Stimulated activated CD8-positive, alpha-beta memory T cell treated with anti-CD3 and anti-CD28 coated beads, Interleukin-15, amount 100 ng/mL, for 48 hours (primary cell): ENCODE results near the gene DCTN2.
"Not testable (repeated sequence)": the region's sequence is repeated elsewhere in the genome, so short reads cannot be mapped to it uniquely, and the experiment has no call there.

Experiments used
- DNase-seq, 2 donors: peaks; one replicate each; pipeline ENCODE4 v3.0.0-alpha.2; 2020; ENCODE audit warnings: low read depth in 2 of 2

DCTN2 gene

DNA sequence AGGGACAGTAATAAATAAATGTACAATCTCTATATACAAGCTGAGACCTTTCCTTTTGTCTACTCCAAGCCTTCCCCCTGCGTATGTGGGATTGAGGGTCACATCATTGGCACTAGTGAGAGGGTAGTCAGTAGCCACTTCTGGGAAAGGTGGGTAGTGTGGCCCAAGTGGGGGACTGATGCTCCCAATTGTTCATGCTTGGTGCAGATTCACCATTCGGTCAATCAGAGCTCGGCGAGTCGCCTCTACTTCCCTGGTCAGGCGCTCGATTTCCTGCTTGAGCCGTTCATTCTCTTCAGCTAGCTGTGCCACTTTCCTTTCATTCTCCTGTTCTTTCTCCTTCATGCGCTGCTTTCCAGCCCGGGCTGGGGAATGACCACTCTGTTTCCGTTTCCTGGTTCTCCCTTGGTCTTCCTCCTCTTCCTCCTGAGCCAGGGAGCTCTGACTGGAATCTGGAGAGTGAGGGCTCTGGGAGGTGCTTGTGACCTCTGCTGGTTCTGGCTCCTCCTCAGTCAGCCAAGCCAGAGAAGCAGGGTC lies 30.3 kb downstream of the DCTN2 start:
- DNase-seq = no peak

DNA sequence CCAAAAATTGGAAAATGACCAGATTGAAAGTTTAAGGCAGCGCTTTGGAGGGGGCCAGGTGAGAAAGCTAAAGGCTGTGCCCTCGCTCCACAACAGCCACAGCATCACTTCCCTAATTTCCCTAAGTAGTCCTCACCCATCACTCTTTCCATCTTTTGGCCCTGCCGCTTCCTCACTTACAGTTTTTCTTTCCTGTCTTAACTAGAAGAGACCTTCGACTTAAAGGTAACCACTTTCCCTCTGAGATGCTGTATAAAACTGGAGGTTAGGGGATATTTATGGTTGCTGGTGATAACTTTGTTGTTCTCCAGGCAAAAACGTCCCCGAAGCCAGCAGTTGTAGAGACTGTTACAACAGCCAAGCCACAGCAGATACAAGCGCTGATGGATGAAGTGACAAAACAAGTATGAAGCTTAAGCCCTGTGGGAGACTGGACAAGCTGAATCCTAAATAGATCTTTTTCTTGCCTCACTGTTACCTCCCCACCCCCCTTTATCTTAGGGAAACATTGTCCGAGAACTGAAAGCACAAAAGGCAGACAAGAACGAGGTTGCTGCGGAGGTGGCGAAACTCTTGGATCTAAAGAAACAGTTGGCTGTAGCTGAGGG lies 31.0 kb downstream of the DCTN2 start:
- DNase-seq = no peak

DNA sequence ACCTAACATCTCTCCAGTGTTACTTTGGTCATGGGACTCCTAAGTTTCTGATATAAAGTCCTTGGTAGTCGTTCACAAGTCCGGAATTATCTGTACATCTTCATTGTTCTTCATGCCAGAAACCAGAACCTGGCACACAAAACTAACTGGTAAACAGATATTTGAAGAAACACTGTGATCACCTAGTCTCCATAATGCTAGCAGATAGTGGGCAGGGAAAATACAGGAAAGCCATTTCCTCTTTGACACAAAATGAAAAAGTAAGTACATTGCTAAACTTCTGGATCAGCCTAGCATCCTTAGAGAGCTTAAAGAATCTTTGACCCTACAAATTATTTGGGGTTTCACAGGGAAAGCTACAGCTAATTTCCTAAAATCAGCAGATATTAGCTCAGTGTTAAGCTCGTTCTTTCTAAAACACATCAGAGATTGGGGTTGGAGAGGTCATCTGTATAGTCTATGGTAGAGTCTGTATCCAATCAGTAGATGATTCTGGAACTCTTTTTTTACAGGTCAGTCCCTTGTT lies 31.5 kb downstream of the DCTN2 start:
- DNase-seq = no peak

DNA sequence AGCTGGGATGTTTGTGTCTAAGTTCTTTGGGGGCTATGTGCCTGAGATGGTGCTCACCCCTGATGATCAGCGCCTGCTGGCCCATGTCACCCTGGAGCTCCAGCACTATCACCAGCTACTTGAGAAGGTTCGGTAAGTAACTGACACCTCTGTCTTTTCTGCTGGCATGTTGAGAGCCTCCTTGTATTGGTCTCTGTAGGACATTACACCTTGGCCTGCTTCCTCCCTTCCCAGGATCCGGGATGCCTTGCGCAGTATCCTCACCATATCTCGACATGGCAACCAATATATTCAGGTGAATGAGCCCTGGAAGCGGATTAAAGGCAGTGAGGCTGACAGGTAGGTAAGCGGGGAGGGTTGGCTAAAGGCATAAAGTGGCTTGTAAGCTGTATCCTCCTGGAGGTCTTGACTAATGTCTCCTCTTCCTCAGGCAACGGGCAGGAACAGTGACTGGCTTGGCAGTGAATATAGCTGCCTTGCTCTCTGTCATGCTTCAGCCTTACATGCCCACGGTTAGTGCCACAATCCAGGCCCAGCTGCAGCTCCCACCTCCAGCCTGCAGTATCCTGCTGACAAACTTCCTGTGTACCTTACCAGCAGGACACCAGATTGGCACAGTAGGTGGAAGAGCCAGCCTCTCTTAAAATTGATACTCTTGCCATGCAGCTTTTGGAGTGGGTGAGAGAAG lies 32.1 kb downstream of the DCTN2 start:
- no peak for DNase-seq

DNA sequence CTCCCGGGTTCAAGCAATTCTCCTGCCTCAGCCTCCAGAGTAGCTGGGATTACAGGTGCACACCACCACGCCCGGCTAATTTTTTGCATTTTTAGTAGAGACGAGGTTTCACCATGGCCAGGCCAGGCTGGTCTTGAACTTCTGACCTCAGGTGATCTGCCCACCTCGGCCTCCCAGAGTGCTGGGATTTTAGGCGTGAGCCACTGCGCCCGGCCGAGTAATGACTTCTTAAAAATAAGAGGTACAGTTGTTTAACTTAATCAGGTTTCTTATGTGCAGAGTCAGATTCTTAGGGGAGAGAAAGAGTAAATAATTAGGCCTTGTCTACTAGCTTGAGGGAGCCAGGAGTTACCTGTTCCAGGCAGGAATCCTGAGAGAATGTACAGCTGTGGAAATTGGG lies 32.7 kb downstream of the DCTN2 start:
- not testable (repeated sequence) for DNase-seq

DNA sequence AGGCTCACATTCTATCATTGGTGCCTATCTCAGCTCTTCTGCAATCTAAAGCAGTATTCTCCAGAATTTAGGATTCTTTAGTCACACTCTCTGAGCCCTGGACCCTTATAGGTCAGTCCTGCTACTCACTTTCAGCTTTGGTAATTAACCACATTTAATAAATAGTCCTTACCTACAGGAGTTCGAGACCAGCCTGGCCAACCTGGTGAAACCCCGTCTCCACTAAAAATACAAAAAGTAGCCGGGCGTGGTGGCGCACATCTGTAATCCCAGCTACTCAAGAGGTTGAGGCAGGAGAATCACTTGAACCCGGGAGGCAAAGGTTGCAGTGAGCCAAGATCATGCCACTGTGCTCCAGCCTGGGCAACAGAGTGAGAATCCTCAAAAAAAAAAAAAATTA lies 33.3 kb downstream of the DCTN2 start:
- DNase-seq = not testable (repeated sequence)

DNA sequence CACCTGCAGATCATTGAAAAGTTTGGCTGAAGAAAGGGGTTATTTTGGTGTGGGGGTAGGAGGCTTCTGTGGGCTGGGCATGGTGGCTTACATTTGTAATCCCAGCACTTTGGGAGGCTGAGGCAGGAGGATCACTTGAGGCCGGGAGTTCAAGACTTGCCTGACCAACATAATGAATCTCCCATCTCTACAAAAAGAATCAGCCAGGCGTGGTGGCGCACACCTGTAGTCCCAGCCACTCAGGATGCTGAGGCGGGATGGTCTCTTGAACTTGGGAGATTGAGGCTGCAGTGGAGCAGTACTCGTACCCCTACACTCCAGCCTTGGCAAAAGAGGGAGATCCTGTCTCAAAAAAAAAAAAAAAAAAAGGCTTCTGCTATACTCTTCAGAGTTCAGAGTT lies 33.7 kb downstream of the DCTN2 start:
- DNase-seq = no peak

DNA sequence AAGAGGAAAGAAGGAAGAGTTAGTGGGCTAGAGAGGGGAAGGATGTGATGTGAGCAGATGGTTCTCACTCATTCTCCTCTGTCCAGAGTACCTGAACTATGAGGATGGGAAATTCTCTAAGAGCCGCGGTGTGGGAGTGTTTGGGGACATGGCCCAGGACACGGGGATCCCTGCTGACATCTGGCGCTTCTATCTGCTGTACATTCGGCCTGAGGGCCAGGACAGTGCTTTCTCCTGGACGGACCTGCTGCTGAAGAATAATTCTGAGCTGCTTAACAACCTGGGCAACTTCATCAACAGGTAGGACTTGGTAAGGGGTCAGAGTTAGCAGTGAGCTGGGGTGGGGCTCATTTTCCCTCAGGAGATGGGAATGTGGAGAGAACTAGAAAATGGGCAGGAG lies 34.3 kb downstream of the DCTN2 start:
- no peak for DNase-seq

DNA sequence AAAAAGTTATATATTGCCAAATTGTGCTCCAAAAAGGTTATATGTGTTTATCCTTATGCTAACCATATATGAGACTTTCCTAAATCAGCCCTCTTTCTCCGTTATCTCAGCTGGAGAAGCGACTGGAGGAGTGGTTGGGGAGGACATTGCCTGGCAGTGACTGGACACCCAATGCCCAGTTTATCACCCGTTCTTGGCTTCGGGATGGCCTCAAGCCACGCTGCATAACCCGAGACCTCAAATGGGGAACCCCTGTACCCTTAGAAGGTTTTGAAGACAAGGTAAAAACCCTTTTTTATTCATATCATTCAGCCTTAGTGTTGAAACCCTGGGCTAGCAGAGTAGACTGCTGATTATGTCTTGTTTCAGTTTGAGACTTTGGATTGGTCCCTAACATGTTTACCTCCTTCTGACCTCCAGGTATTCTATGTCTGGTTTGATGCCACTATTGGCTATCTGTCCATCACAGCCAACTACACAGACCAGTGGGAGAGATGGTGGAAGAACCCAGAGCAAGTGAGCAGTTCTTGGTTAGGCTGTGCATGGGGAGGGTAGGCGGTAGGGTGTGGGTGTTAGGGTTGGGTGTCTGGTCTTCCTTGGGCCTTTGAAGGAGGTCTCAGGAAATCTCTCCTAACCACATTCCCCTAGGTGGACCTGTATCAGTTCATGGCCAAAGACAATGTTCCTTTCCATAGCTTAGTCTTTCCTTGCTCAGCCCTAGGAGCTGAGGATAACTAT lies 35.2 kb downstream of the DCTN2 start:
- no peak for DNase-seq

DNA sequence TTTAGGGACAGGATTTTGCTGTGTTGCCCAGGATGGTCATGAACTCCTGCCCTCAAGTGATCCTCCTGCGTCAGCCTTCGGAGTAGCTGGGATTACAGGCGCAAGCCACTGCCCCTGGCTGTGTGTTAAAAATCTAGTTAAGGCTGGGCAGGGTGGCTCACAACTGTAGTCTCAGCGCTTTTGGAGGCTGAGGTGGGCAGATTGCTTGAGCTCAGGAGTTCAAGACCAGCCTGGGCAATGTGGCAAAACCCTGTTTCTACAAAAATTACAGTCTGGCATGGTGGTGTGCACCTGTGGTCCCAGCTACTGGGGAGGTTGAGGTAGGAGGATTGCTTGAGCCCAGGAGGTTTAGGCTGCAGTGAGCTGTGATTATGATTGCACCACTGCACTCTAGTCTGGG lies 35.8 kb downstream of the DCTN2 start:
- no peak for DNase-seq

DNA sequence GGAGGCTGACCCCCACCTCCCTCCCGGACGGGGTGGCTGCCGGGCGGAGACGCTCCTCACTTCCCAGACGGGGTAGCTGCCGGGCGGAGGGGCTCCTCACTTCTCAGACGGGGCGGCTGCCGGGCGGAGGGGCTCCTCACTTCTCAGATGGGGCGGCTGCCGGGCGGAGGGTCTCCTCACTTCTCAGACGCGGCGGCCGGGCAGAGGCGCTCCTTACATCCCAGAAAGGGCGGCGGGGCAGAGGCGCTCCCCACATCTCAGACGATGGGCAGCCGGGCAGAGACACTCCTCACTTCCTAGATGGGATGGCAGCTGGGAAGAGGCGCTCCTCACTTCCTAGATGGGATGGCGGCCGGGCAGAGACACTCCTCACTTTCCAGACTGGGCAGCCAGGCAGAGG lies 39.2 kb downstream of the DCTN2 start:
- DNase-seq = not testable (repeated sequence)

DNA sequence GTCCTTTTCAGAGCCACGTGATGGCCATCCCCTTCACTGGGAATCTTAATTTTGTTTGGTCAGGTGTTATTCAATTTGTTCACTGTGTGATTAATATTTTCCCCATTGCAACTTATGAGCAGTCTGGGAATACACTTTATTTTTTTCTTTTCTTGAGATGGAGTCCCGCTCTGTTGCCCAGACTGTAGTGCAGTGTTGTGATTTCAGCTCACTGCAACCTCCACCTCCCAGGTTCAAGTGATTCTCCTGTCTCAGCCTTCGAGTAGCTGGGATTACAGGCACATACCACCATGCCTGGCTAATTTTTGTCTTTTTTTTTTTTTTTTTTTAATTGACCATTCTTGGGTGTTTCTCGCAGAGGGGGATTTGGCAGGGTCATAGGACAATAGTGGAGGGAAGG lies 40.5 kb downstream of the DCTN2 start:
- not testable (repeated sequence) for DNase-seq

DNA sequence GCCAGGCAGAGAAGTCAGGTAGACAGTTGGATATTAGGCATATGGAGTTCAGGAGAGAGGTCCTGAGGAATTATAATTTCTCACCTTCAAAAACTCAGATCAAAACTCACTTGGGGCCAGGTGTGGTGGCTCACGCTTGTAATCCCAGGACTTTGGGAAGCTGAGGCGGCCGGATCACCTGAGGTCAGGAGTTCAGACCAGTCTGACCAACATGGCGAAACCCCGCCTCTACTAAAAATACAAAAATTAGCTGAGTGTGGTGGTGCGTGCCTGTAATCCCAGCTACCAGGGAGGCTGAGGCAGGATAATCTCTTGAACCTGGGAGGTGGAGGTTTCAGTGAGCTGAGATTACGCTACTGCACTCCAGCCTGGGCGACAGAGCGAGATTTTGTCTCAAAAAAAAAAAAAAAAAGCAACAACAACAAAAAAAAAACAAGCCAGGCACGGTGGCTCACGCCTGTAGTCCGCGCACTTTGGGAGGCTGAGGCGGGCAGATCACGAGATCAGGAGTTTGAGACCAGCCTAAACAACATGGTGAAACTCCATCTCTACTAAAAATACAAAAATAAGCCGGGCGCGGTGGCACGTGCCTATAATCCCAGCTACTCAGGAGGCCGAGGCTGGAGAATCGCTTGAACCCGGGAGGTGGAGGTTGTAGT lies 44.6 kb downstream of the DCTN2 start:
- DNase-seq = not testable (repeated sequence)

DNA sequence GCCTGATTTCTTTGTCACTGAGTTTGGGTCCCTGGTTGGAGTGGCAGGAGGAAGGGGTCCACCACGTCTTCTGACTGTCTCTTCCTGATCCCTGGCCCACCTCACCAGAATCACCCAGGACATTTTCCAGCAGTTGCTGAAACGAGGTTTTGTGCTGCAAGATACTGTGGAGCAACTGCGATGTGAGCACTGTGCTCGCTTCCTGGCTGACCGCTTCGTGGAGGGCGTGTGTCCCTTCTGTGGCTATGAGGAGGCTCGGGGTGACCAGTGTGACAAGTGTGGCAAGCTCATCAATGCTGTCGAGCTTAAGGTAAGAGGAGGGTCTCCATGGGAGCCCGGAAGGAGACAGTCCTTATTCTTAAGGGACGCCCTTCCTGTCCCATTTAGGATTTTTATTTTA lies 46.8 kb downstream of the DCTN2 start:
- DNase-seq = no peak

DNA sequence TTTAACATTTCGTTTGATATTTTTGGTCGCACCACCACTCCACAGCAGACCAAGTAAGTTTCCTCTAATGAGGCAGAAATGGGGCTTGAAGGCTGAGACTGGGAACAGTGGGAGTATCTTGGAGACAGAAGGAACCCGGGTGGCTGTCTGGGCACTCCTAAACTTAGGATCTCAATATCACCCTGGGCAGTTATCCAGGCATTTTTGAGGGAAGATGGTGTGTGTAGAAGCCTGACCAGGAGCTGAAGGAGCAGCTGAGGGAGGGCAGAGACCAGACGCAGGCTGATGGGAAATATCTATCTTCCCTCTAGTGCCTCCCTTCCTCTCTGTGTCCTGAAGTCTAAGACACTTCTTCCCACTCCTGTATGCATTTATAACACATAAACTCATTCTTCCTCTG lies 48.4 kb downstream of the DCTN2 start:
- no peak for DNase-seq

DNA sequence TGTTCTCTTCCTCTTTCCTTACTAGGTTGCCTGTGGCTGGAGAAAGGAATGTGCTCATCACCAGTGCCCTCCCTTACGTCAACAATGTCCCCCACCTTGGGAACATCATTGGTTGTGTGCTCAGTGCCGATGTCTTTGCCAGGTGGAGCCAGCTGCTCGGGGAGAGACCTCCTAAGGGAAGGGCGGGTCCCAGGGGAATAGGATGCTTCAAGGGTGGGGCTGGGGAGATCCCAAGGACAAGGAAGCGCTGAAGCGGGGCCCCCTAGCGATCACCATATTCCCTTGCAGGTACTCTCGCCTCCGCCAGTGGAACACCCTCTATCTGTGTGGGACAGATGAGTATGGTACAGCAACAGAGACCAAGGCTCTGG lies 48.9 kb downstream of the DCTN2 start:
- DNase-seq = no peak

DNA sequence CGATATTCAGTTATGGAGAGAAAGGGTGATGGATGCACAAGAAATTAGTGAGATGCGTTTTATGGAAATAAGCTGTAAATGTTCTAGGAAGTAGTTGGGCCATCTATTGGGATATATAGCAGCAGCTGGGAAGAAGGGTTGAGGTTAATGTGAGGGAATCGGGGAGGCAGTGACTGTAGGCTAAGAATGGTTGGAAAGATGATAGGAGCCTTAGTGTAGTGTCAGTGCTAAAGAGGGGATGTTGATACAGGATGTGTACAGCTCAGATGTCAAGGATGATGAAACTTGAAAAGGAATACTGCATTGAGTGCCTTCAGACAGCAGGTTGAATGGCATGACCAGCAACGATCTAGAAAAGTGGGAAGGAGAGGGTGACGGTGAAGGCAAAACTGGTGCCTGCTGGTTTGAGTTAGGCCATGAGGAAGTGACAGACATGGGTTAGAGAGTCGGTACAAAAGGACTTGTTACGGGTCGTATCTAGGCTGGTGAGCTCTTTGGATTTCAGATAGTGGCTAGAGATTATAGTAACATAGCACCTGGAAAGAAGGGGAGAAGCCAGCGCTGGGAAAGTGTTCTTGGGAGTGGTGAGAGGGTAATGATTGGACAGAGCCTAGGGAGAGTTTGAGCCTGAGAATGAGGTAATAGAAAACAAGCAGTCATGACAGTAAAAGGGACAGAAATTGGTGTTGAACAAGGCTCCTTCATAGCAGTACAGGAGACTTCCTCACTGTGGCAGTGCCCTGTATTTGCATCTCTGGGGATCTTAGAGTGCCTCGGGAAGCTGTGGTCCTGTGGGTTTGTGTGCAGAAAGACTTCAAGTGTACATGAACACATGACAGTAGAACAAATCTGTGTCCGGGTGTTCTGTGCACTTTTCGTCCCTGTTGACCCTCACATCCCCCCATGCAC lies 49.5 kb downstream of the DCTN2 start:
- no peak for DNase-seq

DNA sequence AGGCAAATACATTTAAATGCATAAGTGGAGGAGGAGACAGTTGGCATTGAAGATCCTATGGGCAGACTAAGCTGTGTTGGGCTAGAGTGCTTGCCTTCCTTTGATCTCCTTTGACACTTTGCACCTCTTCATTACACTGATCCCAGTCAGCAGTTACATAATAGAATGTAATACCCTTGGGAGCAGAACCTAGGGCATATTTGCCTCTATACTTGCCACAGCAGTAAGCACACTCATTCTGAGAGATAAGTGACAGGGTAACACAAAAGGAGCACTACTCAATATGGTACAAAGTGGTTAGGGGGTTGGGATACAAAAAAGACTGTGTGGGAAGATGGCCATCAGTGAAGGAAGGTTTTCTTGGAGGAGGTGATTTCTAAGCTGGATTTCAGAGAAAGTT lies 50.2 kb downstream of the DCTN2 start:
- no peak for DNase-seq

DNA sequence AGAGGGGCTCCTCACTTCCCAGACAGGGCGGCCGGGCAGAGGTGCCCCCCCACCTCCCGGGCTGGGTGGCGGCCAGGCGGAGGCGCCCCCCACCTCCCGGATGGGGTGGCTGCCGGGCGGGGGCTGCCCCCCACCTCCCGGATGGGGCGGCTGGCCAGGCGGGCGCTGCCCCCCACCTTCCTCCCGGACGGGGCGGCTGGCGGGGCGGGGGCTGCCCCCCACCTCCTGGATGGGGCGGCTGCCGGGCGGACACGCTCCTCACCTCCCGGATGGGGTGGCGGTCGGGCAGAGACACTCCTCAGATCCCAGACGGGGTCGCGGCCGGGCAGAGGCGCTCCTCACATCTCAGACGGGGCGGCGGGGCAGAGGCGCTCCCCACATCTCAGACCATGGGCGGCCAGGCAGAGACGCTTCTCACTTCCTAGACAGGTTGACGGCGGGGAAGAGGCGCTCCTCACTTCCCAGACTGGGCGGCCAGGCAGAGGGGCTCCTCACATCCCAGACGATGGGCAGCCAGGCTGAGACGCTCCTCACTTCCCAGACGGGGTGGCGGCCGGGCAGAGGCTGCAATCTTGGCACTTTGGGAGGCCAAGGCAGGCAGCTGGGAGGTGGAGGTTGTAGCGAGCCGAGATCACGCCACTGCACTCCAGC lies 51.8 kb downstream of the DCTN2 start:
- not testable (repeated sequence) for DNase-seq
